GM23338 (cell line): ENCODE data around the gene BNIP1. TPM values are rescaled to one million over a fixed set of nuclear protein-coding genes. Genes with fewer than 3 reads are reported as not detected.

ENCODE experiments used
- ATAC-seq: fragments of 200-7000 bp; cut with Tn5 transposase; 3 replicates; pipeline ENCODE4 v1.9.1; 2020
- DNase-seq: peaks from one replicate; pipeline ENCODE4 v3.0.0-alpha.2; 2015; ENCODE audit warnings: low spot score
- H2AFZ ChIP-seq: fragments of 200-600 bp; sonication (generic); 2 replicates; pipeline ENCODE4 v1.8.0; 2016; ENCODE audit warnings: antibody characterized with exemption, mild to moderate bottlenecking, moderate library complexity
- H3F3A ChIP-seq: fragments of 200-600 bp; sonication (generic); replicated peaks from 2 replicates; pipeline ENCODE4 v1.8.0; 2017; ENCODE audit warnings: antibody characterized with exemption, mixed run types, low read depth
- H3K27ac ChIP-seq: fragments of 200-600 bp; sonication (generic); 2 replicates; pipeline ENCODE4 v1.6.1; 2016; ENCODE audit warnings: low read depth
- H3K27me3 ChIP-seq: fragments of 200-600 bp; sonication (generic); 2 replicates; pipeline ENCODE4 v1.8.0; 2016; ENCODE audit warnings: mild to moderate bottlenecking, mixed run types, moderate library complexity; ENCODE audit not compliant: insufficient read depth
- H3K36me3 ChIP-seq: fragments of 200-600 bp; sonication (generic); 2 replicates; pipeline ENCODE4 v1.8.0; 2016; ENCODE audit warnings: mild to moderate bottlenecking; ENCODE audit not compliant: insufficient read depth
- H3K4me1 ChIP-seq: fragments of 200-600 bp; sonication (generic); 2 replicates; pipeline ENCODE4 v1.8.0; 2016; ENCODE audit warnings: mild to moderate bottlenecking, moderate library complexity; ENCODE audit not compliant: insufficient read depth
- H3K4me2 ChIP-seq: fragments of 200-600 bp; sonication (generic); 2 replicates; pipeline ENCODE4 v1.7.1; 2017; ENCODE audit warnings: mixed run types
- H3K4me3 ChIP-seq: fragments of 200-600 bp; sonication (generic); 2 replicates; pipeline ENCODE4 v1.6.1; 2016; ENCODE audit warnings: mixed run types
- H3K79me2 ChIP-seq: fragments of 200-600 bp; sonication (generic); replicated peaks from 2 replicates; pipeline ENCODE4 v1.8.0; 2017; ENCODE audit warnings: mild to moderate bottlenecking; ENCODE audit not compliant: insufficient read depth
- H3K9me2 ChIP-seq: fragments of 200-600 bp; sonication (generic); 2 replicates; pipeline ENCODE4 v1.8.0; 2017; ENCODE audit not compliant: insufficient read depth
- H4K20me1 ChIP-seq: fragments of 200-600 bp; sonication (generic); replicated peaks from 2 replicates; pipeline ENCODE4 v1.8.0; 2017; ENCODE audit warnings: mild to moderate bottlenecking; ENCODE audit not compliant: insufficient read depth
- H3K27ac Mint-ChIP-seq: 2 replicates; pipeline ENCODE4 v1.8.0; 2020; ENCODE audit warnings: inconsistent platforms, mild to moderate bottlenecking, moderate library complexity, mixed read lengths
- H3K27me3 Mint-ChIP-seq: 3 replicates; pipeline ENCODE4 v1.8.0; 2022; ENCODE audit warnings: low read depth, mild to moderate bottlenecking, moderate library complexity, mixed read lengths, inconsistent platforms; ENCODE audit not compliant: insufficient read depth, poor library complexity
- H3K36me3 Mint-ChIP-seq: 3 replicates; pipeline ENCODE4 v1.8.0; 2021; ENCODE audit warnings: low read depth, mild to moderate bottlenecking, inconsistent platforms, moderate library complexity, mixed read lengths
- H3K4me1 Mint-ChIP-seq: 3 replicates; pipeline ENCODE4 v1.8.0; 2020; ENCODE audit warnings: mild to moderate bottlenecking, inconsistent platforms, mixed read lengths
- H3K4me3 Mint-ChIP-seq: 3 replicates; pipeline ENCODE4 v1.8.0; 2021; ENCODE audit warnings: moderate library complexity, mild to moderate bottlenecking, inconsistent platforms, mixed read lengths
- H3K9me3 Mint-ChIP-seq: 3 replicates; pipeline ENCODE4 v1.8.0; 2020; ENCODE audit warnings: moderate library complexity, mild to moderate bottlenecking, inconsistent platforms, mixed read lengths
- CREB1 ChIP-seq: fragments of 250-450 bp; sonication (Bioruptor Pico); IDR thresholded peaks from 2 replicates; pipeline ENCODE4 v1.5.0; 2020; ENCODE audit warnings: low read depth, mild to moderate bottlenecking, moderate library complexity
- EZH2 ChIP-seq: fragments of 200-600 bp; sonication (generic); IDR thresholded peaks from one replicate; pipeline ENCODE4 v1.8.0; 2017; ENCODE audit warnings: antibody characterized with exemption, mild to moderate bottlenecking, low read depth; ENCODE audit not compliant: unreplicated experiment
- EZH2phosphoT487 ChIP-seq: fragments of 200-600 bp; sonication (generic); IDR thresholded peaks from one replicate; pipeline ENCODE4 v1.8.1; 2018; ENCODE audit warnings: antibody characterized with exemption; ENCODE audit not compliant: unreplicated experiment
- JUNB ChIP-seq: IDR thresholded peaks from one replicate; pipeline ENCODE4 v1.6.1; 2016; ENCODE audit warnings: antibody characterized with exemption; ENCODE audit not compliant: unreplicated experiment
- NANOG ChIP-seq: IDR thresholded peaks from 2 replicates; pipeline ENCODE4 v1.6.1; 2016; ENCODE audit warnings: antibody characterized with exemption, borderline replicate concordance
- POLR2AphosphoS5 ChIP-seq: IDR thresholded peaks from 2 replicates; pipeline ENCODE4 v1.6.1; 2016; ENCODE audit warnings: antibody characterized with exemption, low read depth
- ZNF114 ChIP-seq: fragments of 250-450 bp; sonication (Bioruptor Pico); IDR thresholded peaks from 2 replicates; pipeline ENCODE4 v1.5.0; 2020; ENCODE audit warnings: mild to moderate bottlenecking, moderate library complexity
- polyA plus RNA-seq: library from polyadenylated mRNA; unstranded; fragments of >200 nt; fragmentation: Nextera tagmentation; extraction: Ambion mirVana; gene quantifications from 2 replicates; pipeline ENCODE4 v1.2.1, GENCODE V29; 2016
- total RNA-seq: library from RNA; depleted of rRNA; stranded (reverse); fragments of >200 nt; shearing (Covaris generic); gene quantifications from 2 replicates; pipeline ENCODE4 v1.2.3, GENCODE V29; 2014
- TF ChIP-seq, protein P1 (sequence below): IDR thresholded peaks from one replicate; pipeline ENCODE4 v1.6.1; 2018; ENCODE audit warnings: antibody characterized with exemption; ENCODE audit not compliant: unreplicated experiment
- TF ChIP-seq, protein P2 (sequence below), 2 experiments: fragments of 200-600 bp in 1 of 2; sonication (generic) in 1 of 2; conservative IDR thresholded peaks; 2 replicates each; pipeline versions ENCODE4 v1.5.1 to v1.6.1; 2016 to 2017; ENCODE audit warnings: antibody characterized with exemption in 2 of 2, low read depth in 2 of 2, mild to moderate bottlenecking in 2 of 2, moderate library complexity in 1 of 2
- TF ChIP-seq, protein P3 (sequence below): IDR thresholded peaks from 2 replicates; pipeline ENCODE4 v1.6.1; 2016; ENCODE audit warnings: antibody characterized with exemption

The BNIP1 gene
- total and polyA plus RNA-seq, 2 experiments from 2014 or later = 12.1 to 17.0 TPM

DNA sequence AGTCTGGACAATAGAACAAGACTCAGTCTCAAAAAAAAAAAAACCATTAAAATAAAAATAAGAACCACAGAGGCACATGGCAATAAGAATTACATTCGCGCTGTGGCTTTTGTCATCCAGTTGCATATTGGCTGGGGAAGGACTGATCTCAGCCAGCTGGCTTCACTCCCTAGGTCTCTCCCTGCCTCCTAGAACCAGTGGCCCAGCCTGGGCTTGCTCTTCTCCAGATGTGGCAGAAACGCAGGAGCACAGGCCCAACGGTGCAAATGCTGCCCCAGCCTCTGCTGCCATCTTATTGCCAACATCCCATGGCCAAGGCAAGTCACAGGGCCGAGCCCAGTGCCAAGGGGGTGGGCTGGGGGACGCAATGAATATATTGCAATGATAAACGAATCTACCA is 53.7 kb downstream of the BNIP1 start:
- H3K4me1 ChIP-seq = 0 out of 2 replicates have a peak, but pooled peaks cover 7% of the 10 kb centered on the region
- H3K9me2 ChIP-seq = no peaks in the 10 kb centered on the region
- no peaks in the 10 kb centered on the region for H4K20me1 ChIP-seq
- no peaks in the 10 kb centered on the region for H3F3A ChIP-seq
- Mint-ChIP-seq H3K27me3 (peaks cover 3% of the 10 kb centered on the region), H3K9me3 (peaks cover 14% of the 10 kb centered on the region), H3K36me3 (peaks cover 7% of the 10 kb centered on the region; the same call in 1 of the 3 replicates), H3K4me3 (no peak overlapping the region), H3K4me1 (peaks cover 8% of the 10 kb centered on the region), H3K27ac (no peak overlapping the region)
- H3K4me2 ChIP-seq = no peak overlapping the region
- TF ChIP-seq EZH2 (no peak), JUNB (no peak), EZH2phosphoT487 (no peak), CREB1 (CRISPR knock-in tag) (no peak), NANOG (no peak), POLR2AphosphoS5 (no peak), ZNF114 (CRISPR knock-in tag) (no peak)
- TF ChIP-seq, protein P1, sequence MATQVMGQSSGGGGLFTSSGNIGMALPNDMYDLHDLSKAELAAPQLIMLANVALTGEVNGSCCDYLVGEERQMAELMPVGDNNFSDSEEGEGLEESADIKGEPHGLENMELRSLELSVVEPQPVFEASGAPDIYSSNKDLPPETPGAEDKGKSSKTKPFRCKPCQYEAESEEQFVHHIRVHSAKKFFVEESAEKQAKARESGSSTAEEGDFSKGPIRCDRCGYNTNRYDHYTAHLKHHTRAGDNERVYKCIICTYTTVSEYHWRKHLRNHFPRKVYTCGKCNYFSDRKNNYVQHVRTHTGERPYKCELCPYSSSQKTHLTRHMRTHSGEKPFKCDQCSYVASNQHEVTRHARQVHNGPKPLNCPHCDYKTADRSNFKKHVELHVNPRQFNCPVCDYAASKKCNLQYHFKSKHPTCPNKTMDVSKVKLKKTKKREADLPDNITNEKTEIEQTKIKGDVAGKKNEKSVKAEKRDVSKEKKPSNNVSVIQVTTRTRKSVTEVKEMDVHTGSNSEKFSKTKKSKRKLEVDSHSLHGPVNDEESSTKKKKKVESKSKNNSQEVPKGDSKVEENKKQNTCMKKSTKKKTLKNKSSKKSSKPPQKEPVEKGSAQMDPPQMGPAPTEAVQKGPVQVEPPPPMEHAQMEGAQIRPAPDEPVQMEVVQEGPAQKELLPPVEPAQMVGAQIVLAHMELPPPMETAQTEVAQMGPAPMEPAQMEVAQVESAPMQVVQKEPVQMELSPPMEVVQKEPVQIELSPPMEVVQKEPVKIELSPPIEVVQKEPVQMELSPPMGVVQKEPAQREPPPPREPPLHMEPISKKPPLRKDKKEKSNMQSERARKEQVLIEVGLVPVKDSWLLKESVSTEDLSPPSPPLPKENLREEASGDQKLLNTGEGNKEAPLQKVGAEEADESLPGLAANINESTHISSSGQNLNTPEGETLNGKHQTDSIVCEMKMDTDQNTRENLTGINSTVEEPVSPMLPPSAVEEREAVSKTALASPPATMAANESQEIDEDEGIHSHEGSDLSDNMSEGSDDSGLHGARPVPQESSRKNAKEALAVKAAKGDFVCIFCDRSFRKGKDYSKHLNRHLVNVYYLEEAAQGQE = no peak
- TF ChIP-seq, protein P2, sequence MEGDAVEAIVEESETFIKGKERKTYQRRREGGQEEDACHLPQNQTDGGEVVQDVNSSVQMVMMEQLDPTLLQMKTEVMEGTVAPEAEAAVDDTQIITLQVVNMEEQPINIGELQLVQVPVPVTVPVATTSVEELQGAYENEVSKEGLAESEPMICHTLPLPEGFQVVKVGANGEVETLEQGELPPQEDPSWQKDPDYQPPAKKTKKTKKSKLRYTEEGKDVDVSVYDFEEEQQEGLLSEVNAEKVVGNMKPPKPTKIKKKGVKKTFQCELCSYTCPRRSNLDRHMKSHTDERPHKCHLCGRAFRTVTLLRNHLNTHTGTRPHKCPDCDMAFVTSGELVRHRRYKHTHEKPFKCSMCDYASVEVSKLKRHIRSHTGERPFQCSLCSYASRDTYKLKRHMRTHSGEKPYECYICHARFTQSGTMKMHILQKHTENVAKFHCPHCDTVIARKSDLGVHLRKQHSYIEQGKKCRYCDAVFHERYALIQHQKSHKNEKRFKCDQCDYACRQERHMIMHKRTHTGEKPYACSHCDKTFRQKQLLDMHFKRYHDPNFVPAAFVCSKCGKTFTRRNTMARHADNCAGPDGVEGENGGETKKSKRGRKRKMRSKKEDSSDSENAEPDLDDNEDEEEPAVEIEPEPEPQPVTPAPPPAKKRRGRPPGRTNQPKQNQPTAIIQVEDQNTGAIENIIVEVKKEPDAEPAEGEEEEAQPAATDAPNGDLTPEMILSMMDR (conservative IDR thresholded peaks at IDR 0.05; ENCODE audit: low read depth in 2 of 2) = no peak
- TF ChIP-seq, protein P3, sequence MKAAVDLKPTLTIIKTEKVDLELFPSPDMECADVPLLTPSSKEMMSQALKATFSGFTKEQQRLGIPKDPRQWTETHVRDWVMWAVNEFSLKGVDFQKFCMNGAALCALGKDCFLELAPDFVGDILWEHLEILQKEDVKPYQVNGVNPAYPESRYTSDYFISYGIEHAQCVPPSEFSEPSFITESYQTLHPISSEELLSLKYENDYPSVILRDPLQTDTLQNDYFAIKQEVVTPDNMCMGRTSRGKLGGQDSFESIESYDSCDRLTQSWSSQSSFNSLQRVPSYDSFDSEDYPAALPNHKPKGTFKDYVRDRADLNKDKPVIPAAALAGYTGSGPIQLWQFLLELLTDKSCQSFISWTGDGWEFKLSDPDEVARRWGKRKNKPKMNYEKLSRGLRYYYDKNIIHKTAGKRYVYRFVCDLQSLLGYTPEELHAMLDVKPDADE = no peak
- DNase-seq = no peak
- H3K36me3 ChIP-seq = no peaks in the 10 kb centered on the region
- no peak overlapping the region for H3K4me3 ChIP-seq
- no peak overlapping the region for H2AFZ ChIP-seq
- H3K27ac ChIP-seq = no peak overlapping the region
- H3K79me2 ChIP-seq = no peaks in the 10 kb centered on the region
- no peaks in the 10 kb centered on the region for H3K27me3 ChIP-seq
- ATAC-seq = no peak

DNA sequence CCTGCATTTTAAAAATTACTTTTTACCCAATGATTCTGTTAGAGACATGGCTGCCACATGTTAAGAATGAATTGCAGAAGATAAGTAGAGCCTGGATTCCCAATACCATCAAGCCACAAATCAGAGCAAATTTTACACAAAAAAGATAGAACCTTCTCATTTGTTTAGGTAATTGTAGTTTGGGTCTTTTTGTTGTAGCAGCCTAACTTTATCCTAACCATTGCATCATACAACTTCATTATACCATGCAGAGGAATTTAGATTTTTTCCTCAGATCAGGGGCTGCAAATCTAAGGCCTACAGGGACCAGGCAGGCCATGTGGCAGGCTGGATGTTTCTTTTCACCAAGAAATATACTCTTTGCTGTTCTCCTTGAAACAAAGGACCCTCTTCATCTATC is 56.0 kb downstream of the BNIP1 start:
- ATAC-seq = no peak
- Mint-ChIP-seq H3K4me3 (no peak overlapping the region), H3K27ac (no peak overlapping the region), H3K9me3 (peaks cover 14% of the 10 kb centered on the region), H3K27me3 (peaks cover 5% of the 10 kb centered on the region), H3K4me1 (peaks cover 8% of the 10 kb centered on the region), H3K36me3 (peaks cover 7% of the 10 kb centered on the region; the same call in 1 of the 3 replicates)
- TF ChIP-seq, protein P1 = no peak
- TF ChIP-seq NANOG (no peak), EZH2 (no peak)
- H4K20me1 ChIP-seq = no peaks in the 10 kb centered on the region
- H2AFZ ChIP-seq = no peak overlapping the region
- H3K27me3 ChIP-seq = no peaks in the 10 kb centered on the region; the same call in 1 of the 2 replicates
- no peaks in the 10 kb centered on the region for H3K79me2 ChIP-seq
- H3K4me1 ChIP-seq = 0 out of 2 replicates have a peak, but pooled peaks cover 7% of the 10 kb centered on the region
- H3K27ac ChIP-seq = no peak overlapping the region
- H3F3A ChIP-seq = no peaks in the 10 kb centered on the region
- DNase-seq = no peak
- no peaks in the 10 kb centered on the region for H3K36me3 ChIP-seq
- H3K9me2 ChIP-seq = no peaks in the 10 kb centered on the region
- no peak overlapping the region for H3K4me3 ChIP-seq
- H3K4me2 ChIP-seq = no peak overlapping the region
